Astrocyte (in vitro differentiated cells and primary cell): ENCODE measurements around the gene TULP4.
"Not testable (repeated sequence)": the region's sequence is repeated elsewhere in the genome, so short reads cannot be mapped to it uniquely, and the experiment has no call there.

Experiments used
- CTCF ChIP-seq: IDR thresholded peaks from 2 replicates; pipeline ENCODE4 v1.5.1; 2011; ENCODE audit warnings: low read depth, mild to moderate bottlenecking, inconsistent platforms, low read length, moderate library complexity; ENCODE audit not compliant: insufficient read depth
- EZH2 ChIP-seq: IDR thresholded peaks from 2 replicates; pipeline ENCODE4 v1.6.1; 2012; ENCODE audit warnings: mild to moderate bottlenecking, low read length, inconsistent platforms; ENCODE audit not compliant: insufficient read depth

- TF ChIP-seq CTCF, EZH2: not testable (repeated sequence)
Measured at GRCh38 chr6:158297657-158298056, 14.6 kb upstream of the TULP4 start.
